ENCODE data around the gene PLA2G6. TPM values are rescaled to one million over a fixed set of nuclear protein-coding genes. Genes with fewer than 3 reads are reported as not detected.
A peak's percentile ranks its signal among the peaks of the same experiment; 100 is the strongest.

PLA2G6 gene
- total and polyA plus RNA-seq, 2 of the 13 experiments (the other 11 are each of a cell fraction or from before 2014, with no cell fraction given): 4.8 to 11.5 TPM

GRCh38 chr22:38203855-38204514 lies 22.4 kb upstream of the PLA2G6 start:
- H3K27ac ChIP-seq (ENCODE audit: extremely low read length, insufficient read depth, low read length): no peak overlapping the region
- peaks cover 55% of the 10 kb centered on the region for H4K20me1 ChIP-seq (ENCODE audit: insufficient read depth, low read length)
- peaks cover 59% of the 10 kb centered on the region for H3K79me2 ChIP-seq (ENCODE audit: insufficient read depth, low read length)

GRCh38 chr22:38203090-38203810 lies 21.6 kb upstream of the PLA2G6 start:
- DNase-seq (ENCODE audit: low spot score) (peak; percentile 46), FAIRE-seq (no peak), ATAC-seq (peak; percentile 51)
- BruUV-seq (replicated peaks): no TSS peak
- 2% methylated on average over 10 of the region's 19 CpGs for WGBS (ENCODE audit: low lambda C conversion rate)
- H3K79me2 ChIP-seq (ENCODE audit: insufficient read depth, low read length): peaks cover 53% of the 10 kb centered on the region
- peak overlapping the region; percentile 87 for H3K4me2 ChIP-seq (ENCODE audit: low read depth, low read length)
- peak overlapping the region; percentile 90 for H3K27ac ChIP-seq (ENCODE audit: extremely low read length, insufficient read depth, low read length)
- POLR2A ChIA-PET: interaction anchor here (0.6 to 3.3 kb wide), 7 partner anchors 9 to 112 kb away, joined by 3 to 26 read pairs (median 3); partner anchors contain the start of gene PLA2G6
- peaks cover 6% of the 10 kb centered on the region in 2 experiments for H3K36me3 ChIP-seq (replicated peaks in 1 of 2; ENCODE audit: control insufficient read depth in 1 of 2, insufficient read depth in 2 of 2, low read length in 2 of 2)
- H2AFZ ChIP-seq (ENCODE audit: low read length): no peak overlapping the region
- peak overlapping the region; percentile 98 for H3K9ac ChIP-seq (ENCODE audit: insufficient read depth, low read depth, low read length)
- peak overlapping the region; percentile 78 to 88 (median 83) for H3K4me3 ChIP-seq (replicated peaks in 1 of 3; ENCODE audit: insufficient read depth in 1 of 3, low read depth in 2 of 3, low read length in 3 of 3)
- H3K4me1 ChIP-seq (ENCODE audit: insufficient read depth, low read length): peaks cover 46% of the 10 kb centered on the region
- H3K9me3 ChIP-seq (ENCODE audit: low read length): no peaks in the 10 kb centered on the region
- CTCF ChIA-PET (ENCODE audit: low intra/inter-chr PET ratio, low total read pairs): no interaction called here
- H4K20me1 ChIP-seq (ENCODE audit: insufficient read depth, low read length): peaks cover 49% of the 10 kb centered on the region; the same call in 1 of the 2 replicates
- in situ Hi-C loops (cut with HindIII; ENCODE audit: extremely low pct_ligation_motif_present, low pct_unique_long_range_greater_than_20kb): loop anchor here (10.0 kb wide), 1 partner anchor 88 kb away; the partner anchor contains the start of gene BAIAP2L2
- intact Hi-C loops (cut with micrococcal nuclease; ENCODE audit: unreplicated experiment): loop anchor here (5.0 kb wide), 1 partner anchor 91 kb away; the partner anchor contains the start of gene BAIAP2L2
- no peaks in the 10 kb centered on the region for H3K27me3 ChIP-seq (ENCODE audit: control insufficient read depth in 1 of 2, insufficient read depth in 2 of 2, low read length in 2 of 2)
- TF ChIP-seq ZFP91 (CRISPR knock-in tag; IDR thresholded peaks at IDR 0.05; ENCODE audit: borderline replicate concordance) (0 out of 2 replicates have a peak, but pooled peaks have one; percentile 34), ZNF891 (CRISPR knock-in tag; IDR thresholded peaks at IDR 0.05) (peak; percentile 20; the same call in 1 of the 2 replicates), HDAC1 (CRISPR knock-in tag; IDR thresholded peaks at IDR 0.05) (0 out of 2 replicates have a peak, but pooled peaks have one; percentile 7), ZMAT3 (CRISPR knock-in tag; conservative IDR thresholded peaks at IDR 0.05) (peak; percentile 71; the same call in 1 of the 2 replicates), ZFP36L2 (CRISPR knock-in tag; IDR thresholded peaks at IDR 0.05) (no peak), GABPA (IDR thresholded peaks at IDR 0.05; ENCODE audit: low read depth, low read length) (no peak), GABPA (CRISPR knock-in tag; IDR thresholded peaks at IDR 0.05; ENCODE audit: low read depth) (peak; percentile 48; the same call in 1 of the 2 replicates), ZNF747 (CRISPR knock-in tag; IDR thresholded peaks at IDR 0.05; ENCODE audit: borderline replicate concordance) (peak; percentile 40; the same call in 1 of the 2 replicates), JUNB (CRISPR knock-in tag; IDR thresholded peaks at IDR 0.05; ENCODE audit: borderline replicate concordance) (no peak), GABPB1 (CRISPR knock-in tag; IDR thresholded peaks at IDR 0.05) (peak; percentile 26; the same call in 1 of the 2 replicates), KMT2A (CRISPR knock-in tag; IDR thresholded peaks at IDR 0.05) (peak; percentile 20; the same call in 1 of the 2 replicates), KDM5B (CRISPR knock-in tag; IDR thresholded peaks at IDR 0.05; ENCODE audit: borderline replicate concordance) (no peak), GTF2F1 (IDR thresholded peaks at IDR 0.05; ENCODE audit: low read length) (no peak)

More at GRCh38 chr22:38203855-38204514, 22.4 kb upstream of the PLA2G6 start:
- in situ Hi-C loops (cut with HindIII; ENCODE audit: extremely low pct_ligation_motif_present, low pct_unique_long_range_greater_than_20kb) (loop anchor here (10.0 kb wide), 1 partner anchor 89 kb away; the partner anchor contains the start of gene BAIAP2L2), intact Hi-C loops (cut with micrococcal nuclease; ENCODE audit: unreplicated experiment) (loop anchor here (5.0 kb wide), 1 partner anchor 92 kb away; the partner anchor contains the start of gene BAIAP2L2)
- peak overlapping the region; percentile 78 to 88 (median 83) for H3K4me3 ChIP-seq (replicated peaks in 1 of 3; ENCODE audit: insufficient read depth in 1 of 3, low read depth in 2 of 3, low read length in 3 of 3)
- H3K36me3 ChIP-seq (replicated peaks in 1 of 2; ENCODE audit: control insufficient read depth in 1 of 2, insufficient read depth in 2 of 2, low read length in 2 of 2): peaks cover 11% of the 10 kb centered on the region in 2 experiments
- ChIA-PET CTCF (ENCODE audit: low intra/inter-chr PET ratio, low total read pairs) (no interaction called here), POLR2A (interaction anchor here (0.6 to 3.3 kb wide), 5 partner anchors 8 to 112 kb away, joined by 3 to 26 read pairs (median 3); partner anchors contain the start of gene PLA2G6)
- FAIRE-seq (no peak), ATAC-seq (no peak), DNase-seq (ENCODE audit: low spot score) (no peak)
- H3K4me2 ChIP-seq (ENCODE audit: low read depth, low read length): peak overlapping the region; percentile 87
- 97% methylated on average over 3 of the region's 3 CpGs for WGBS (ENCODE audit: low lambda C conversion rate)
- H2AFZ ChIP-seq (ENCODE audit: low read length): no peak overlapping the region
- TF ChIP-seq ARHGAP35 (CRISPR knock-in tag; IDR thresholded peaks at IDR 0.05; ENCODE audit: borderline replicate concordance) (no peak), ZKSCAN1 (IDR thresholded peaks at IDR 0.05; ENCODE audit: low read length) (peak; percentile 24; the same call in 1 of the 2 replicates), POLR2A (IDR thresholded peaks at IDR 0.05; ENCODE audit: insufficient read depth in 1 of 2, low read depth in 2 of 2, low read length in 2 of 2) (peak in 1 of 2 experiments; percentile 30; a peak in 1 of 4 replicates), ZNF3 (CRISPR knock-in tag; IDR thresholded peaks at IDR 0.05) (peak; percentile 52; the same call in 1 of the 2 replicates)
- peak overlapping the region; percentile 98; the same call in 1 of the 2 replicates for H3K9ac ChIP-seq (ENCODE audit: insufficient read depth, low read depth, low read length)
- H3K4me1 ChIP-seq (ENCODE audit: insufficient read depth, low read length): peaks cover 40% of the 10 kb centered on the region
- H3K27me3 ChIP-seq (ENCODE audit: control insufficient read depth in 1 of 2, insufficient read depth in 2 of 2, low read length in 2 of 2): no peaks in the 10 kb centered on the region
- no TSS peak for BruUV-seq (replicated peaks)
- H3K9me3 ChIP-seq (ENCODE audit: low read length): no peaks in the 10 kb centered on the region
